Neural cell (in vitro differentiated cells): Measurements from ENCODE around the gene HSPB1. TPM values are rescaled to one million over a fixed set of nuclear protein-coding genes. Genes with fewer than 3 reads are reported as not detected.

Experiments used
- H2AFZ ChIP-seq: fragments of 200-600, 300-800 bp; sonication (generic), shearing (Covaris generic); 2 replicates; pipeline ENCODE4 v1.6.0; 2014; ENCODE audit warnings: low read depth, mild to moderate bottlenecking, antibody characterized with exemption, low read length, moderate library complexity
- H3F3A ChIP-seq: fragments of 200-600 bp; shearing (Covaris generic); 2 replicates; pipeline ENCODE4 v1.6.1; 2016; ENCODE audit warnings: mild to moderate bottlenecking, moderate library complexity, mixed read lengths, antibody characterized with exemption, low read length; ENCODE audit not compliant: insufficient read depth, poor library complexity, severe bottlenecking
- H3K27ac ChIP-seq: fragments of 200-600, 300-800 bp; sonication (generic), shearing (Covaris generic); 2 replicates; pipeline ENCODE4 v1.5.1; 2014; ENCODE audit warnings: mild to moderate bottlenecking, low read length, moderate library complexity
- H3K27me3 ChIP-seq: fragments of 300-800, 200-600 bp; sonication (generic), shearing (Covaris generic); 2 replicates; pipeline ENCODE4 v1.6.0; 2014; ENCODE audit warnings: mild to moderate bottlenecking, low read depth, low read length, moderate library complexity; ENCODE audit not compliant: insufficient read depth
- H3K36me3 ChIP-seq: fragments of 300-800, 200-600 bp; sonication (generic), shearing (Covaris generic); 2 replicates; pipeline ENCODE4 v1.5.1; 2014; ENCODE audit warnings: mild to moderate bottlenecking, antibody characterized with exemption, low read length, moderate library complexity; ENCODE audit not compliant: insufficient read depth
- H3K4me2 ChIP-seq: fragments of 300-800, 200-600 bp; sonication (generic), shearing (Covaris generic); 2 replicates; pipeline ENCODE4 v1.6.0; 2014; ENCODE audit warnings: mild to moderate bottlenecking, low read length
- H3K4me3 ChIP-seq: fragments of 300-800, 200-600 bp; sonication (generic), shearing (Covaris generic); 2 replicates; pipeline ENCODE4 v1.5.1; 2014; ENCODE audit warnings: mild to moderate bottlenecking, low read length, moderate library complexity
- H3K79me2 ChIP-seq: fragments of 200-600 bp; shearing (Covaris generic); replicated peaks from 2 replicates; pipeline ENCODE4 v1.6.0; 2014; ENCODE audit warnings: mild to moderate bottlenecking, low read length, moderate library complexity; ENCODE audit not compliant: insufficient read depth
- H3K9ac ChIP-seq: fragments of 300-800, 200-600 bp; sonication (generic), shearing (Covaris generic); 2 replicates; pipeline ENCODE4 v1.6.1; 2016; ENCODE audit warnings: mild to moderate bottlenecking, low read length, mixed read lengths
- H3K9me2 ChIP-seq: fragments of 200-600 bp; shearing (Covaris generic); 2 replicates; pipeline ENCODE4 v1.6.1; 2016; ENCODE audit warnings: mild to moderate bottlenecking, low read length, mixed read lengths; ENCODE audit not compliant: insufficient read depth
- H3K9me3 ChIP-seq: fragments of 200-600, 300-800 bp; sonication (generic), shearing (Covaris generic); 2 replicates; pipeline ENCODE4 v1.6.1; 2016; ENCODE audit warnings: mild to moderate bottlenecking, mixed run types, low read length, moderate library complexity, mixed read lengths
- H4K20me1 ChIP-seq: fragments of 200-600 bp; shearing (Covaris generic); 2 replicates; pipeline ENCODE4 v1.6.1; 2016; ENCODE audit warnings: mild to moderate bottlenecking, mixed run types; ENCODE audit not compliant: insufficient read depth
- EP300 ChIP-seq: fragments of 450-650 bp; conservative IDR thresholded peaks from 2 replicates; pipeline ENCODE4 v1.6.1; 2014; ENCODE audit warnings: antibody characterized with exemption, mild to moderate bottlenecking, moderate library complexity; ENCODE audit not compliant: poor library complexity, severe bottlenecking
- EZH2 ChIP-seq: fragments of 200-600, 300-800 bp; shearing (Covaris generic), sonication (generic); IDR thresholded peaks from 2 replicates; pipeline ENCODE4 v1.6.1; 2014; ENCODE audit warnings: antibody characterized with exemption, low read length, borderline replicate concordance, mild to moderate bottlenecking; ENCODE audit not compliant: insufficient read depth, poor library complexity, severe bottlenecking
- MXI1 ChIP-seq: fragments of 450-650 bp; conservative IDR thresholded peaks from 2 replicates; pipeline ENCODE4 v1.6.1; 2014; ENCODE audit warnings: antibody characterized with exemption, mild to moderate bottlenecking; ENCODE audit not compliant: poor library complexity, severe bottlenecking
- POLR2AphosphoS5 ChIP-seq: IDR thresholded peaks from 2 replicates; pipeline ENCODE4 v1.6.1; 2012
- RAD21 ChIP-seq: fragments of 450-650 bp; conservative IDR thresholded peaks from 2 replicates; pipeline ENCODE4 v1.6.1; 2014; ENCODE audit warnings: antibody characterized with exemption, mild to moderate bottlenecking, moderate library complexity
- SMC3 ChIP-seq: fragments of 450-650 bp; conservative IDR thresholded peaks from 2 replicates; pipeline ENCODE4 v1.6.1; 2014; ENCODE audit warnings: antibody characterized with exemption, mild to moderate bottlenecking, moderate library complexity; ENCODE audit not compliant: poor library complexity
- TAF1 ChIP-seq: IDR thresholded peaks from 2 replicates; pipeline ENCODE4 v1.6.1; 2012; ENCODE audit warnings: low read depth
- polyA plus RNA-seq: library from polyadenylated mRNA; depleted of rRNA; stranded (reverse); fragments of >200 nt; gene quantifications from 2 replicates; pipeline ENCODE4 v1.2.3, GENCODE V29; 2014
- TF ChIP-seq, protein P1 (sequence below): fragments of 450-650 bp; IDR thresholded peaks from 2 replicates; pipeline ENCODE4 v1.5.1; 2014; ENCODE audit warnings: antibody characterized with exemption, mild to moderate bottlenecking, moderate library complexity; ENCODE audit not compliant: poor library complexity, severe bottlenecking
- TF ChIP-seq, protein P2 (sequence below): IDR thresholded peaks from 2 replicates; pipeline ENCODE4 v1.6.1; 2012; ENCODE audit warnings: borderline replicate concordance

The HSPB1 gene
- polyA plus RNA-seq, 1 donor from 2014 or later, result 1.4 TPM

DNA sequence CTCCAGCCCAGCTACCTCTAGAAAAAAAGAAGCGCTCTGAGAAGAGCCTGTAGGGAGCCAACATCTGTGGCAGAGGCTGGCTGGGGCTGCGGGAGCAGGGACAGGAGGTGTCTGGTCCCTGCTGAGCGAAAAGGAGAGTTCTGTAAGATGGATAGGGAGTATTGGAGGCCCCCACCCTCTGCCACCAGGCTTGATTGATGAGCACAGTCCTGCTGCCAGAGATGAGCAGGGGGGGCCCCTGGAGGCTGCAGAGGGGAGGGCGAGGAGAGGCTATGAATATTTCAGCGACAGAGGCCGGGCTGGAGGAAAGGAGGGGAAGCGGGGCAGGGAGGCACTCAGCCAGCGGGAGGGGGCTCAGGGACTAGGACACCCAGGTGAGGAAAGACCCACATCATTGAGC is 44.5 kb upstream of the HSPB1 start:
- H3K4me2 ChIP-seq, result no peak overlapping the region
- no peak overlapping the region for H2AFZ ChIP-seq
- no peaks in the 10 kb centered on the region for H3K9me2 ChIP-seq
- no peak overlapping the region for H3K4me3 ChIP-seq
- H3K36me3 ChIP-seq, result no peaks in the 10 kb centered on the region
- no peaks in the 10 kb centered on the region for H3K9me3 ChIP-seq
- no peaks in the 10 kb centered on the region for H3F3A ChIP-seq
- no peaks in the 10 kb centered on the region for H4K20me1 ChIP-seq
- H3K79me2 ChIP-seq, result no peaks in the 10 kb centered on the region
- TF ChIP-seq RAD21, result no peak
- TF ChIP-seq EP300, result no peak
- TF ChIP-seq POLR2AphosphoS5, result no peak
- no peak for TF ChIP-seq SMC3
- no peak for TF ChIP-seq TAF1
- TF ChIP-seq EZH2, result no peak
- TF ChIP-seq, protein P1, sequence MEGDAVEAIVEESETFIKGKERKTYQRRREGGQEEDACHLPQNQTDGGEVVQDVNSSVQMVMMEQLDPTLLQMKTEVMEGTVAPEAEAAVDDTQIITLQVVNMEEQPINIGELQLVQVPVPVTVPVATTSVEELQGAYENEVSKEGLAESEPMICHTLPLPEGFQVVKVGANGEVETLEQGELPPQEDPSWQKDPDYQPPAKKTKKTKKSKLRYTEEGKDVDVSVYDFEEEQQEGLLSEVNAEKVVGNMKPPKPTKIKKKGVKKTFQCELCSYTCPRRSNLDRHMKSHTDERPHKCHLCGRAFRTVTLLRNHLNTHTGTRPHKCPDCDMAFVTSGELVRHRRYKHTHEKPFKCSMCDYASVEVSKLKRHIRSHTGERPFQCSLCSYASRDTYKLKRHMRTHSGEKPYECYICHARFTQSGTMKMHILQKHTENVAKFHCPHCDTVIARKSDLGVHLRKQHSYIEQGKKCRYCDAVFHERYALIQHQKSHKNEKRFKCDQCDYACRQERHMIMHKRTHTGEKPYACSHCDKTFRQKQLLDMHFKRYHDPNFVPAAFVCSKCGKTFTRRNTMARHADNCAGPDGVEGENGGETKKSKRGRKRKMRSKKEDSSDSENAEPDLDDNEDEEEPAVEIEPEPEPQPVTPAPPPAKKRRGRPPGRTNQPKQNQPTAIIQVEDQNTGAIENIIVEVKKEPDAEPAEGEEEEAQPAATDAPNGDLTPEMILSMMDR, result no peak
- TF ChIP-seq, protein P2, sequence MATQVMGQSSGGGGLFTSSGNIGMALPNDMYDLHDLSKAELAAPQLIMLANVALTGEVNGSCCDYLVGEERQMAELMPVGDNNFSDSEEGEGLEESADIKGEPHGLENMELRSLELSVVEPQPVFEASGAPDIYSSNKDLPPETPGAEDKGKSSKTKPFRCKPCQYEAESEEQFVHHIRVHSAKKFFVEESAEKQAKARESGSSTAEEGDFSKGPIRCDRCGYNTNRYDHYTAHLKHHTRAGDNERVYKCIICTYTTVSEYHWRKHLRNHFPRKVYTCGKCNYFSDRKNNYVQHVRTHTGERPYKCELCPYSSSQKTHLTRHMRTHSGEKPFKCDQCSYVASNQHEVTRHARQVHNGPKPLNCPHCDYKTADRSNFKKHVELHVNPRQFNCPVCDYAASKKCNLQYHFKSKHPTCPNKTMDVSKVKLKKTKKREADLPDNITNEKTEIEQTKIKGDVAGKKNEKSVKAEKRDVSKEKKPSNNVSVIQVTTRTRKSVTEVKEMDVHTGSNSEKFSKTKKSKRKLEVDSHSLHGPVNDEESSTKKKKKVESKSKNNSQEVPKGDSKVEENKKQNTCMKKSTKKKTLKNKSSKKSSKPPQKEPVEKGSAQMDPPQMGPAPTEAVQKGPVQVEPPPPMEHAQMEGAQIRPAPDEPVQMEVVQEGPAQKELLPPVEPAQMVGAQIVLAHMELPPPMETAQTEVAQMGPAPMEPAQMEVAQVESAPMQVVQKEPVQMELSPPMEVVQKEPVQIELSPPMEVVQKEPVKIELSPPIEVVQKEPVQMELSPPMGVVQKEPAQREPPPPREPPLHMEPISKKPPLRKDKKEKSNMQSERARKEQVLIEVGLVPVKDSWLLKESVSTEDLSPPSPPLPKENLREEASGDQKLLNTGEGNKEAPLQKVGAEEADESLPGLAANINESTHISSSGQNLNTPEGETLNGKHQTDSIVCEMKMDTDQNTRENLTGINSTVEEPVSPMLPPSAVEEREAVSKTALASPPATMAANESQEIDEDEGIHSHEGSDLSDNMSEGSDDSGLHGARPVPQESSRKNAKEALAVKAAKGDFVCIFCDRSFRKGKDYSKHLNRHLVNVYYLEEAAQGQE, result no peak
- TF ChIP-seq MXI1, result no peak
- H3K9ac ChIP-seq, result no peak overlapping the region
- H3K27me3 ChIP-seq, result no peaks in the 10 kb centered on the region
- H3K27ac ChIP-seq, result no peak overlapping the region

GRCh38 chr7:76259124-76260093 is 43.1 kb upstream of the HSPB1 start:
- H3F3A ChIP-seq, result no peaks in the 10 kb centered on the region
- no peaks in the 10 kb centered on the region for H3K9me3 ChIP-seq
- H3K9ac ChIP-seq, result no peak overlapping the region
- H3K27me3 ChIP-seq, result no peaks in the 10 kb centered on the region
- H4K20me1 ChIP-seq, result no peaks in the 10 kb centered on the region
- no peaks in the 10 kb centered on the region for H3K79me2 ChIP-seq
- no peaks in the 10 kb centered on the region for H3K36me3 ChIP-seq
- no peak overlapping the region for H2AFZ ChIP-seq
- H3K4me2 ChIP-seq, result no peak overlapping the region
- H3K9me2 ChIP-seq, result no peaks in the 10 kb centered on the region
- H3K27ac ChIP-seq, result no peak overlapping the region
- TF ChIP-seq, protein P2, result no peak
- TF ChIP-seq SMC3 (no peak), EP300 (no peak), POLR2AphosphoS5 (no peak)
- no peak overlapping the region for H3K4me3 ChIP-seq
